CD14-positive monocyte (primary cell): Measurements from ENCODE around the gene MYOCD. TPM values are rescaled to one million over a fixed set of nuclear protein-coding genes. Genes with fewer than 3 reads are reported as not detected.

Experiments used
- DNase-seq, 3 donors: peaks; one replicate each; pipeline ENCODE4 v3.0.0-alpha.2; 2011 to 2022
- H2AFZ ChIP-seq: 2 replicates; pipeline ENCODE4 v1.6.0; 2012; ENCODE audit warnings: mild to moderate bottlenecking, low read depth, low read length, inconsistent platforms; ENCODE audit not compliant: insufficient read depth, poor library complexity, severe bottlenecking
- H3K27ac ChIP-seq, 2 donors: 1 replicate in 1 of 2; 2 replicates in 1 of 2; pipeline ENCODE4 v1.5.1; 2012 to 2013; ENCODE audit warnings: low read length in 2 of 2, control low read depth in 1 of 2, inconsistent platforms in 1 of 2, low read depth in 1 of 2, mild to moderate bottlenecking in 1 of 2
- H3K27me3 ChIP-seq, 2 donors: one replicate each; pipeline versions ENCODE4 v1.6.0 to v1.6.1; 2011 to 2013; ENCODE audit warnings: low read length in 2 of 2; ENCODE audit not compliant: control insufficient read depth in 2 of 2, insufficient read depth in 2 of 2
- H3K36me3 ChIP-seq, 2 donors: replicated peaks in 1 of 2; 1 replicate in 1 of 2; 2 replicates in 1 of 2; pipeline versions ENCODE4 v1.5.1 to v1.6.1; 2012 to 2013; ENCODE audit warnings: low read length in 2 of 2, control low read depth in 1 of 2, inconsistent platforms in 1 of 2, mild to moderate bottlenecking in 1 of 2; ENCODE audit not compliant: insufficient read depth in 2 of 2, control insufficient read depth in 1 of 2
- H3K4me1 ChIP-seq, 2 donors: 1 replicate in 1 of 2; 2 replicates in 1 of 2; pipeline versions ENCODE4 v1.5.1 to v1.6.1; 2012 to 2013; ENCODE audit warnings: low read length in 2 of 2, control low read depth in 1 of 2, inconsistent platforms in 1 of 2, mild to moderate bottlenecking in 1 of 2, moderate library complexity in 1 of 2; ENCODE audit not compliant: insufficient read depth in 2 of 2, control insufficient read depth in 1 of 2
- H3K4me2 ChIP-seq: replicated peaks from 2 replicates; pipeline ENCODE3; 2012; ENCODE audit warnings: low read length, moderate library complexity, mild to moderate bottlenecking; ENCODE audit not compliant: poor library complexity, severe bottlenecking; ENCODE audit errors: extremely low read depth
- H3K4me3 ChIP-seq, 3 experiments: fragments of 200-600 bp in 1 of 3; sonication (generic) in 1 of 3; replicated peaks in 1 of 3; 1 replicate in 2 of 3; 2 replicates in 1 of 3; pipeline ENCODE4 v1.5.1; 2011 to 2013; ENCODE audit warnings: low read length in 3 of 3, mild to moderate bottlenecking in 3 of 3, control low read depth in 2 of 3, low read depth in 2 of 3, inconsistent platforms in 1 of 3, moderate library complexity in 1 of 3
- H3K79me2 ChIP-seq: 2 replicates; pipeline ENCODE4 v1.6.0; 2012; ENCODE audit warnings: mild to moderate bottlenecking, control low read depth, inconsistent platforms, low read length, moderate library complexity; ENCODE audit not compliant: insufficient read depth
- H3K9ac ChIP-seq: 2 replicates; pipeline ENCODE4 v1.6.0; 2017; ENCODE audit warnings: low read length, mild to moderate bottlenecking; ENCODE audit not compliant: insufficient read depth, poor library complexity, severe bottlenecking
- H3K9me3 ChIP-seq, 2 donors: replicated peaks in 1 of 2; 1 replicate in 1 of 2; 2 replicates in 1 of 2; pipeline versions ENCODE4 v1.5.1 to v1.6.1; 2012 to 2013; ENCODE audit warnings: low read length in 2 of 2, control low read depth in 1 of 2; ENCODE audit not compliant: control insufficient read depth in 1 of 2, insufficient read depth in 1 of 2
- H4K20me1 ChIP-seq: 2 replicates; pipeline ENCODE4 v1.6.0; 2012; ENCODE audit warnings: mild to moderate bottlenecking, low read length, control low read depth, moderate library complexity; ENCODE audit not compliant: insufficient read depth
- H3K27ac Mint-ChIP-seq, 7 donors: one replicate each; pipeline ENCODE4 v1.8.0; 2020; ENCODE audit warnings: mild to moderate bottlenecking in 7 of 7, mixed read lengths in 7 of 7, moderate library complexity in 6 of 7, inconsistent platforms in 2 of 7
- H3K27me3 Mint-ChIP-seq, 3 donors: one replicate each; pipeline ENCODE4 v1.8.0; 2021 to 2022; ENCODE audit warnings: low read depth in 3 of 3, mild to moderate bottlenecking in 3 of 3, mixed read lengths in 3 of 3, moderate library complexity in 3 of 3, inconsistent platforms in 1 of 3
- H3K36me3 Mint-ChIP-seq, 2 donors: one replicate each; pipeline ENCODE4 v1.8.0; 2020; ENCODE audit warnings: mixed read lengths in 2 of 2, inconsistent platforms in 1 of 2, mild to moderate bottlenecking in 1 of 2
- H3K4me1 Mint-ChIP-seq: one replicate; pipeline ENCODE4 v1.8.0; 2020; ENCODE audit warnings: mild to moderate bottlenecking, mixed read lengths
- H3K4me3 Mint-ChIP-seq, 2 donors: one replicate each; pipeline ENCODE4 v1.8.0; 2020; ENCODE audit warnings: mild to moderate bottlenecking in 2 of 2, mixed read lengths in 2 of 2, moderate library complexity in 1 of 2
- H3K9me3 Mint-ChIP-seq, 7 donors: one replicate each; pipeline ENCODE4 v1.8.0; 2020 to 2022; ENCODE audit warnings: mixed read lengths in 7 of 7, mild to moderate bottlenecking in 6 of 7, moderate library complexity in 6 of 7, inconsistent platforms in 2 of 7
- CTCF ChIP-seq: fragments of 200-600 bp; IDR thresholded peaks from one replicate; pipeline ENCODE4 v1.8.0; 2022; ENCODE audit warnings: antibody characterized with exemption, mild to moderate bottlenecking
- WGBS: methylation state at CpG from one replicate; pipeline ENCODE4 v1.1.5; 2013; ENCODE audit warnings: missing lambda C conversion rate; ENCODE audit not compliant: insufficient coverage; 5-methylcytosine and 5-hydroxymethylcytosine counted together
- intact Hi-C, 2 donors: fragments of 100-400 bp; cut with micrococcal nuclease; formaldehyde crosslinking; loops; one replicate each; pipeline versions ENCODE4 v1.15.0 to v1.15.1; 2023
- polyA plus RNA-seq, 3 donors: library from polyadenylated mRNA; depleted of rRNA in 1 of 3; unstranded in 2 of 3; stranded (reverse) in 1 of 3; fragments of 300-500 nt in 2 of 3; fragments of >200 nt in 1 of 3; fragmentation: Illumina TruSeq in 2 of 3; gene quantifications; 1 replicate in 2 of 3; 2 replicates in 1 of 3; pipeline ENCODE4 v1.2.3, GENCODE V29; 2012 to 2021

The MYOCD gene
- polyA plus RNA-seq, 3 donors = not detected

GRCh38 chr17:12618557-12618956, 47.1 kb upstream of the MYOCD start:
- H3K9me3 ChIP-seq = no peaks in the 10 kb centered on the region
- no peaks in the 10 kb centered on the region for H3K36me3 Mint-ChIP-seq
- H3K27ac ChIP-seq = no peak overlapping the region
- intact Hi-C loops = no loop called here
- peaks cover 0 to 9% (median 2%) of the 10 kb centered on the region in 7 donors for H3K9me3 Mint-ChIP-seq
- no peak for TF ChIP-seq CTCF
- DNase-seq = no peak
- no peak overlapping the region for H3K4me2 ChIP-seq
- H3K4me3 Mint-ChIP-seq = no peak overlapping the region
- H3K4me1 Mint-ChIP-seq = no peaks in the 10 kb centered on the region
- H3K79me2 ChIP-seq = no peaks in the 10 kb centered on the region
- no peak overlapping the region for H3K4me3 ChIP-seq
- no peaks in the 10 kb centered on the region for H3K27me3 ChIP-seq
- no CpG with 5 or more reads among the region's 2 CpGs for WGBS
- no peak overlapping the region for H2AFZ ChIP-seq
- no peak overlapping the region for H3K9ac ChIP-seq
- peaks cover 0 to 4% (median 0%) of the 10 kb centered on the region in 3 donors for H3K27me3 Mint-ChIP-seq
- H3K36me3 ChIP-seq = no peaks in the 10 kb centered on the region
- H3K27ac Mint-ChIP-seq = no peak overlapping the region
- H3K4me1 ChIP-seq = no peaks in the 10 kb centered on the region
- H4K20me1 ChIP-seq = no peaks in the 10 kb centered on the region

- Histone ChIP-seq H3K4me3 (no peak overlapping the region), H3K27me3 (no peaks in the 10 kb centered on the region), H3K9me3 (no peaks in the 10 kb centered on the region), H3K9ac (no peak overlapping the region), H3K4me2 (no peak overlapping the region), H3K79me2 (no peaks in the 10 kb centered on the region), H3K27ac (no peak overlapping the region), H3K36me3 (no peaks in the 10 kb centered on the region), H4K20me1 (no peaks in the 10 kb centered on the region), H3K4me1 (no peaks in the 10 kb centered on the region), H2AFZ (no peak overlapping the region)
- Mint-ChIP-seq H3K36me3 (no peaks in the 10 kb centered on the region), H3K4me3 (no peak overlapping the region), H3K9me3 (peaks cover 0 to 9% (median 3%) of the 10 kb centered on the region in 7 donors), H3K4me1 (no peaks in the 10 kb centered on the region), H3K27ac (no peak overlapping the region), H3K27me3 (peaks cover 0 to 4% (median 0%) of the 10 kb centered on the region in 3 donors)
- no peak for DNase-seq
- no peak for TF ChIP-seq CTCF
- 86% methylated on average over 3 of the region's 7 CpGs for WGBS
- intact Hi-C loops = no loop called here
These were observed 46.1 kb upstream of the MYOCD start for GRCh38 chr17:12619459-12620199.
